Raji (cell line): ENCODE data around the gene ZC3H12D.
A peak's percentile ranks its signal among the peaks of the same experiment; 100 is the strongest.

Experiments used
- POLR2A ChIP-seq: IDR thresholded peaks from 2 replicates; pipeline ENCODE4 v1.6.1; 2011; ENCODE audit warnings: low read depth, low read length, control low read depth; ENCODE audit not compliant: insufficient read depth

The ZC3H12D gene

GRCh38 chr6:149487316-149487715, 2.5 kb upstream of the ZC3H12D start:
- TF ChIP-seq POLR2A, result no peak

GRCh38 chr6:149483849-149484655, 762 bp downstream of the ZC3H12D start:
- TF ChIP-seq POLR2A, result peak; percentile 4; the same call in 1 of the 2 replicates

- no peak for TF ChIP-seq POLR2A
Measured at GRCh38 chr6:149483334-149483725, 1.5 kb downstream of the ZC3H12D start.

- peak; percentile 52 for TF ChIP-seq POLR2A
Measured at GRCh38 chr6:149482545-149483333, 2.1 kb downstream of the ZC3H12D start.

GRCh38 chr6:149480502-149481280, 4.1 kb downstream of the ZC3H12D start:
- TF ChIP-seq POLR2A, result peak; percentile 67

- no peak for TF ChIP-seq POLR2A
Measured at GRCh38 chr6:149478631-149479314, 6.0 kb downstream of the ZC3H12D start.

GRCh38 chr6:149477544-149477943, 7.3 kb downstream of the ZC3H12D start:
- no peak for TF ChIP-seq POLR2A

- no peak for TF ChIP-seq POLR2A
Measured at GRCh38 chr6:149476789-149477455, 7.9 kb downstream of the ZC3H12D start.

GRCh38 chr6:149474108-149474935, 10.5 kb downstream of the ZC3H12D start:
- 0 out of 2 replicates have a peak, but pooled peaks have one; percentile 13 for TF ChIP-seq POLR2A

GRCh38 chr6:149473080-149474052, 11.4 kb downstream of the ZC3H12D start:
- no peak for TF ChIP-seq POLR2A

- TF ChIP-seq POLR2A, result no peak
Measured at GRCh38 chr6:149472241-149472640, 12.6 kb downstream of the ZC3H12D start.

GRCh38 chr6:149471801-149472200, 13.0 kb downstream of the ZC3H12D start:
- TF ChIP-seq POLR2A, result no peak

- no peak for TF ChIP-seq POLR2A
Measured at GRCh38 chr6:149470948-149471347, 13.9 kb downstream of the ZC3H12D start.

GRCh38 chr6:149468179-149468578, 16.6 kb downstream of the ZC3H12D start:
- TF ChIP-seq POLR2A, result peak; percentile 74
